Bronchial epithelial cell (primary cell): ENCODE measurements around the gene LRP5. TPM values are rescaled to one million over a fixed set of nuclear protein-coding genes. Genes with fewer than 3 reads are reported as not detected.

ENCODE experiments used
- DNase-seq: peaks from one replicate; pipeline ENCODE4 v3.0.0-alpha.2; 2010; ENCODE audit warnings: low read depth
- FAIRE-seq: peaks from 2 replicates; lab custom pipeline; 2011; peaks lifted over from hg19 to GRCh38; lab: Jason Lieb, UNC
- H3K27me3 ChIP-seq: 2 replicates; pipeline ENCODE4 v1.5.1; 2011; ENCODE audit warnings: low read length; ENCODE audit not compliant: control insufficient read depth, insufficient read depth
- H3K36me3 ChIP-seq: 2 replicates; pipeline ENCODE4 v1.5.1; 2011; ENCODE audit warnings: low read length; ENCODE audit not compliant: control insufficient read depth, insufficient read depth
- H3K4me3 ChIP-seq: 2 replicates; pipeline ENCODE4 v1.5.1; 2011; ENCODE audit warnings: mild to moderate bottlenecking, low read depth, low read length, control low read depth
- CTCF ChIP-seq: IDR thresholded peaks from 2 replicates; pipeline ENCODE4 v1.5.1; 2011; ENCODE audit warnings: mild to moderate bottlenecking, moderate library complexity, low read length, control low read depth, inconsistent platforms; ENCODE audit not compliant: insufficient read depth, severe bottlenecking
- total RNA-seq: library from RNA; depleted of rRNA; stranded (reverse); fragments of >200 nt; gene quantifications from 2 replicates; pipeline ENCODE4 v1.2.1, GENCODE V29; 2014

The LRP5 gene
- total RNA-seq, 1 donor from 2014 or later, result 21.6 TPM

- no peak for DNase-seq
- FAIRE-seq, result no peak
- H3K4me3 ChIP-seq, result no peak overlapping the region
- no peaks in the 10 kb centered on the region for H3K36me3 ChIP-seq
- TF ChIP-seq CTCF, result no peak
- H3K27me3 ChIP-seq, result no peaks in the 10 kb centered on the region
Measured at GRCh38 chr11:68331338-68331947, 19.1 kb downstream of the LRP5 start.

GRCh38 chr11:68332186-68332585, 19.8 kb downstream of the LRP5 start:
- no peaks in the 10 kb centered on the region for H3K36me3 ChIP-seq
- TF ChIP-seq CTCF, result no peak
- DNase-seq (no peak), FAIRE-seq (no peak)
- H3K4me3 ChIP-seq, result no peak overlapping the region
- no peaks in the 10 kb centered on the region for H3K27me3 ChIP-seq

GRCh38 chr11:68333173-68333572, 20.8 kb downstream of the LRP5 start:
- no peak for TF ChIP-seq CTCF
- DNase-seq, result no peak
- no peaks in the 10 kb centered on the region for H3K36me3 ChIP-seq
- H3K4me3 ChIP-seq, result no peak overlapping the region
- FAIRE-seq, result no peak
- no peaks in the 10 kb centered on the region for H3K27me3 ChIP-seq

- Histone ChIP-seq H3K27me3 (no peaks in the 10 kb centered on the region), H3K36me3 (no peaks in the 10 kb centered on the region), H3K4me3 (no peak overlapping the region)
- no peak for FAIRE-seq
- no peak for DNase-seq
- TF ChIP-seq CTCF, result no peak
Measured at GRCh38 chr11:68334923-68335322, 22.5 kb downstream of the LRP5 start.

GRCh38 chr11:68335683-68336082, 23.3 kb downstream of the LRP5 start:
- TF ChIP-seq CTCF, result no peak
- Histone ChIP-seq H3K36me3 (no peaks in the 10 kb centered on the region), H3K4me3 (no peak overlapping the region), H3K27me3 (no peaks in the 10 kb centered on the region)
- no peak for FAIRE-seq
- no peak for DNase-seq

- no peaks in the 10 kb centered on the region for H3K36me3 ChIP-seq
- no peak for TF ChIP-seq CTCF
- no peaks in the 10 kb centered on the region for H3K27me3 ChIP-seq
- DNase-seq, result no peak
- H3K4me3 ChIP-seq, result no peak overlapping the region
- FAIRE-seq, result no peak
Measured at GRCh38 chr11:68336716-68337115, 24.3 kb downstream of the LRP5 start.
